ENCODE results near the gene NECAB2. TPM values are rescaled to one million over a fixed set of nuclear protein-coding genes. Genes with fewer than 3 reads are reported as not detected.

The NECAB2 gene
- total RNA-seq, 1 donor from 2014 or later = not detected

GRCh38 chr16:83994087-83994486, 26.0 kb downstream of the NECAB2 start:
- peak; percentile 28 for DNase-seq

DNA sequence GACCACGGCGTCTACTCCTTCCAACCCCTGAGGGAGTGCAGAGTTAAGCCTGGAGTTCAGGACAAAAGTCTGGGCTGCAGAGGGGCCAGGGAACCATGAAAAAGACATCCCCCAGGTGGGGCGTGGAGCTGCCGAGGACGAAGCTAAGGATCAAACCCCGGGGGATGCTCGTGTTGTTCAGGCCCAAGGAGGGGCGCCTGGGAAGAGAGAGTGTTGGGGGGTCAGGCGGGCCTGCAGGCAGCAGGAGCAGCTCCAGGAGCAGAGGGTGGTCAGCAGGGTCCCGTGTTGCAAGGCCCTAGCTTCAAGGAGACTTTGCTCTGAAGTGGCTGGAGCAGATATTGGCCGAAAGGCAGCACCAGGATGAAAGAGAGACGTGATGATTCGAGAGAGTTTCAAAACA, 26.7 kb downstream of the NECAB2 start:
- DNase-seq = no peak

- peak; percentile 5 for DNase-seq
Measured at GRCh38 chr16:83995754-83996153, 27.7 kb downstream of the NECAB2 start.

GRCh38 chr16:83996481-83997252, 28.6 kb downstream of the NECAB2 start:
- DNase-seq = no peak

DNA sequence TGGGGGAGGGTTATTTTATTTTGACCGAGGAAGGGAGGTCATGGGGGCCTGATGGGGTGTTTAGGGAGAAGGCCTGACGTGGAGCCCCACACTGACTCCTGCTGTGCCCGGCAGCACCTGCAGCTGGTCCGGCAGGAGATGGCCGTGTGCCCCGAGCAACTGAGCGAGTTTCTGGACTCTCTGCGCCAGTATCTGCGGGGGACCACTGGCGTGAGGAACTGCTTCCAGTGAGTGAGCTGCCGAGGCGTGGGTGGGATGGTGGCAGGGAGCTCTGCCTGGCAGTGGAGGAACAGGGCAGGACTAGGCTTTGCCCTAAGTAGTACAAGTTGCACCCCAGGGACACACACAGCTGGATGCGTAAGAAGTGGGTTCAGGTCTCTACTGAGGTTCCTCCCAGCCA, 30.0 kb downstream of the NECAB2 start:
- DNase-seq = no peak

- DNase-seq = peak; percentile 10
Measured at GRCh38 chr16:84000989-84001642, 33.1 kb downstream of the NECAB2 start.

- no peak for DNase-seq
Measured at GRCh38 chr16:84001726-84002125, 33.7 kb downstream of the NECAB2 start.

GRCh38 chr16:84003038-84003437, 35.0 kb downstream of the NECAB2 start:
- no peak for DNase-seq

DNA sequence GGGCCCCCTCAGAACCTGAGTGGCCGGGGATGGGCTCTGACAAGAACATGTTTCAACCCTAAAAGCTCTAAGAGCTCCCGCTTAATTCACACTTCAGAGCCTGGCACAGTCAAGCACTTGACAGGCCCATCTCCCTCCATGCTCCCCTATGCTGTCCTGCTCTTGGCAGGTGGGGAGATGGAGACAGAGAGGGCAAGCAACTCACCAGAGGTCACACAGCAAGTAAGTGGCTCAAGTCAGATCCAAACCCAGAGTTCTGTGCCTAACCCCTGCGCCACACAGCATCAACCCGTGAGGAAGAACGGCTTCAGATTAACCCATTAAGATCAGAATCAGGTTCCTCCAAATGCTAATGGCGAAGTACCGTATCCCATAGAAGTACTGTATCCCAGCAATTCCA, 36.4 kb downstream of the NECAB2 start:
- DNase-seq = no peak

DNA sequence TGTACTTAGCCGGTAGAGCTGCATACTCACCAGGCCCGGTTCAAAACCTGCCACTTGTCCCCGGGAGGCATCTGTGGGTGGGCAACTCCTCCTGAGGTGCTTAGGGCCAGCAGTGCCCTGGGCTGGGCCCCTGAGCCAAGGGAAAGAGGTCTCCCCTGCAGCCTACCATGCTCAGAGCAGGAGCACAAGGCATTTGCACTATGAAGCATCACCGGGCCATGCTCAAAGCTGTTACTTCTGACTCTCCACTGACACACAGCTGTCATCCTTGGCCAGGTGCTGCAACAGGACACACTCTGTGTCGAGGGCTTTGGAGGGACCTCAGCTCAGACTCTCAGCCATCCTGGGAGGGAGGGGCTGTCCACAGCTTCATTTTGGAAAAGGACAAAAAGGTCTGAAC, 37.3 kb downstream of the NECAB2 start:
- no peak for DNase-seq

- DNase-seq = no peak
Measured at GRCh38 chr16:84007520-84007919, 39.5 kb downstream of the NECAB2 start.

- DNase-seq = no peak
Measured at GRCh38 chr16:84007965-84008364, 39.9 kb downstream of the NECAB2 start.

DNA sequence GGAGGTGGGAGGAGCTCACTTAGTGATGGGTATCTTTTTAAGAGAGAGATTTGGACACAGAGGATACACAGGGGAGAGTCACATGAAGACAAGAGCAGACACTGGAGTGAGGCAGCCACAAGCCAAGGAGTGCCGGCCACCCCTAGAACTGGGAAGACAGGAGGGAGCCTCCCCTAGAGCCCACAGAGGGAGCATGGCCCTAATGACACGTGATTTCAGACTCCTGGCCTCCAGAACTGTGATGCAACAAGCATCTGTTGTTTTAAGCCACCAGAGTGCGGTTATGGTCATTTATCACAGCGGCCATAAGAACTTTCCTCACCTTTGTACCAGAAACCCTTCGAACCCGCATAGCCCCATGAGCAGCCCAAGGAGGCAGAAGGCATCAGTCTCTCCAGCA, 41.2 kb downstream of the NECAB2 start:
- DNase-seq = no peak

DNA sequence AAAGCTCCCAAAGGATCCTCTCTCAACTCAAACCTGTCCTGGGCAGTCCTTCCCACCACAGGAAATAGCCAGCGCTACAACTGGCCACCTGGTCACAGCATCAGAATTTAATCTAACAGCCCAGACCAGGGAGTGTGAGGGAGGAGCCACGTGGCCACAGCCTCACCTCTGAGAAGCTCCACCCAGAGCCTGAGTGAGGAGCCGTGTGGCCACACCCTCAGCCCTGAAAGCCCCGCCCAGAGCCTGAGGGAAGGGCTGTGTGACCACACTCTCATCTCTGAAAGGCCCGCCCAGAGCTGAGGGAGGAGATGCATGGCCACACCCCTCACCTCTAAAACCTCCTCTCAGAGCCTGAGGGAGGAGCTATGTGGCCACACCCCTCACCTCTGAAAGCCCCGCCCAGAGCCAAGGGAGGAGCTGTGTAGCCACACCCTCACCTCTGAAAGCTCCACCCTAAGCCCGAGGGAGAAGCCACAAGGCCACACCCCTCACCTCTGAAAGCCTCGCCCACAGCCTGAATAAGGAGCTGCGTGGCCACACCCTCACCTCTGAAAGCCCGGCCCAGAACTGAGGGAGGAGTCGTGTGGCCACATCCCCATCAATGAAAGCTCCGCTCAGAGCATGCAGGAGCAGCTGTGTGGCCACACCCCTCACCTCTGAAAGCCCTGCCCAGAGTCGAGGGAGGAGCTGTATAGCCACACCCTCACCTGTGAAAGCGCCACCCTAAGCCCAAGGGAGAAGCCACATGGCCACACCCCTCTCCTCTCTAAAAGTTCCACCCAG, 45.9 kb downstream of the NECAB2 start:
- DNase-seq = peak; percentile 43

DNA sequence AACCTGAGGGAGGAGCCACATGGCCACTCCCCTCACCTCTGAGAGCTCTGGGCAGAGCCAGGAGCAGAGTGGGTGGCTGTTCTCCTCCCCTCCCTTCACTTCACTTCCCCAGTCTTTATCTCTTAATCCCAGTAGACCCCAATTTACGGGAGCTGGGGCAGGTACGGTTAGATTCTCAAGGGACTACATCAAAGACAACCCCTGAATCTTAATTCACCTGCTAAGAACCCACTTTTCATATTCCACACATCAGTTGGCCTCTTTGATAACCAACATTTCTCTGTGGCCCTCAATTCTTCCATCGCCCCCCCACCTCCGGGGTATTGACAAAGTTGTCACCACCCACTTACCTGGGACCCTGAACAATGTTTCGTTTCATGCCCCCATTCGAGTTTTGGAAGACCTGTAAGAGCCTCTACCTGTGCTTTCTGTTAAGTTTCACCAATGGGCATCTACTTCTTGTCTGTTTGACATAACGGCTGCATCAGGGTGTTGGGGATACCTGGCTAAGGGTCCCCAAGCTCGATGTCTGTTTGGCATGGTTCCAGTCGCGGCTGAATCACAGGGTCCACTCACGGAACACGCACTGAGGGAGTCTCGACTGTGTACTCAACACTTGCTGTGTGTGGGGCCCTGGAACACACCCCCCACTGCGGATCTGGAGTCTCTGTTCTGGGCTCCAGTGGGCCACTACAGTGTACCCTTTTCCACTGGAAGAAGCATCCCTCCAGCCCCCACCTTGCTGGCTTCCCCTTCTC, 46.7 kb downstream of the NECAB2 start:
- no peak for DNase-seq

- no peak for DNase-seq
Measured at GRCh38 chr16:84015399-84015798, 47.4 kb downstream of the NECAB2 start.

DNA sequence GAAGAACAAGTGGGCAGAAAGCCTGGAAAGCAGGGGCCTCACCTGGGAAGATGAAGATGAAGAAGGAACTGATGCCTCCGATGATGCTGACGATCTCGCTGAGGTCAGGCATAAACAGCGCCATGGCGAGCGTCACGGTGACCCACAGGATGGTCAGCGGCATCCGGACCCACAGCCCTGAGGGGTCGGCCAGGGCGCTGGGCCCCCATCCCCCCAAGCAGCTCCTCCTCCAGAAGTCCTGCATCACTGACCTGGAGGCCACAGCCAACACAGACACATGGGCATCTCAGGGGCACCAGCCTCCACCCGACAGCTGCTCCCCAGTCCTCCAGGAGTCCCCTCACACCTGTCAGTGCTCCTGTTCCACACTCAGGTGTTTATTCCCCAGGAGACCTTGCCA, 48.4 kb downstream of the NECAB2 start:
- no peak for DNase-seq

GRCh38 chr16:84018710-84019109, 50.7 kb downstream of the NECAB2 start:
- no peak for DNase-seq

DNA sequence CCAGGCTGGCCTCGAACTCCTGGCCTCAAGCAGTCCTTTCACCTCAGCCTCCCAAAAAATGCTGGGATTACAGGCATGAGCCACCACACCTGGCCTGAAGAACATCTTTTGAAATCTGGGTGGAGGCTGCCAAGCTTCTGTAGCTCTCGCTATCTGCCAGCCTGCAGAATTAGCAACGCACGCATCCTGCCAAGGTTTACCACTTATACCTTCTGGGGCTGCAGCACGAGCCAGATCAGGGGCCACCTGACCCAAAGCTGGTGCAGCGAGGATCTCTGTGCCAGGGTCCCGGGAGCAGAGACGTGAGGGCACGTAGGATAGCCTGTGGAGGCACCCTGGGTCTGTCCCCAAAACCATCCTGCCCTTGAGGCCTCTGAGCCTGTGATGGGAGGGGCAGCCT, 52.3 kb downstream of the NECAB2 start:
- DNase-seq = no peak

GRCh38 chr16:84021488-84021887, 53.4 kb downstream of the NECAB2 start:
- DNase-seq = no peak

DNA sequence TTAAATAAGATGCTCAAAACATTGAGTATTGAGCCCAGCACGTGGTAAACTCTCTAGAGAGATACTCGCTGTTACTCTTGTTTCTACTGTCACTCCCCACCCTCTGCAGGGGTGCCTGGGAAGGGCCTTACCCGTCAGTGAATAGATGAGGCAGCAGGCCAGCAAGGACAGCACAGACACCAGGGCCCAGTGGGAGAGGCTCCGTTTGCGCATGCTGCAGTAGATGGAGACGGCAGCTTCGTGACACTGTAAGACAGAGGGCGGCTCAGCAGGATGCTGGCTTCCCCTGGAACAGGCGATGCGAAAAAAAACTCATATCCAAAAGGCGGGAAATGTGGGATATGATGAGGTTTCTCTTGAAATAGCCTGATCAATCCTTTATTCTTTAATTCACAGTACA, 54.6 kb downstream of the NECAB2 start:
- DNase-seq = no peak

- peak; percentile 49 for DNase-seq
Measured at GRCh38 chr16:84024854-84025253, 56.8 kb downstream of the NECAB2 start.

GRCh38 chr16:84026606-84027005, 58.6 kb downstream of the NECAB2 start:
- no peak for DNase-seq

All from dermis blood vessel endothelial cell (primary cell).